Activated T-cell treated with anti-CD3 and anti-CD28 coated beads, Interleukin-2, amount 50 U/mL, for 48 hours (primary cell): ENCODE results near the gene MOB3B.

Experiments used
- DNase-seq, 2 experiments: peaks; one replicate each; pipeline ENCODE4 v3.0.0-alpha.2; 2020

Gene MOB3B

GRCh38 chr9:27529316-27530278 is at the start of gene MOB3B:
TSS of gene MOB3B (minus strand) at chr9:27529814. CDS start at chr9:27455550, 74,264 bp downstream.
- DNase-seq, result peak; percentile 86 to 88

GRCh38 chr9:27573634-27574590 is 44.3 kb upstream of the MOB3B start:
- peak; percentile 92 to 93 for DNase-seq

- peak; percentile 86 to 91 for DNase-seq
Observed at GRCh38 chr9:27572918-27573633, 43.5 kb upstream of the MOB3B start, which contains the start of gene C9orf72. TSS of gene C9orf72 (minus strand) at chr9:27573481. CDS start at chr9:27567120, 6,361 bp downstream.

GRCh38 chr9:27572566-27572917 is 42.9 kb upstream of the MOB3B start:
- no peak for DNase-seq

GRCh38 chr9:27572061-27572460 is 42.4 kb upstream of the MOB3B start:
- no peak for DNase-seq

GRCh38 chr9:27571011-27571410 is 41.4 kb upstream of the MOB3B start:
- no peak for DNase-seq

- no peak for DNase-seq
Observed at GRCh38 chr9:27569406-27569805, 39.8 kb upstream of the MOB3B start.

- DNase-seq, result no peak
Observed at GRCh38 chr9:27566118-27566517, 36.5 kb upstream of the MOB3B start.

- no peak for DNase-seq
Observed at GRCh38 chr9:27565696-27566095, 36.1 kb upstream of the MOB3B start.

- no peak for DNase-seq
Observed at GRCh38 chr9:27564670-27565069, 35.1 kb upstream of the MOB3B start.

GRCh38 chr9:27563738-27564430 is 34.3 kb upstream of the MOB3B start:
- DNase-seq, result no peak

GRCh38 chr9:27561685-27562084 is 32.1 kb upstream of the MOB3B start:
- no peak for DNase-seq

GRCh38 chr9:27560457-27560856 is 30.8 kb upstream of the MOB3B start:
- no peak for DNase-seq

- DNase-seq, result no peak
Observed at GRCh38 chr9:27558307-27558706, 28.7 kb upstream of the MOB3B start.

GRCh38 chr9:27556470-27556869 is 26.9 kb upstream of the MOB3B start:
- DNase-seq, result no peak

- DNase-seq, result no peak
Observed at GRCh38 chr9:27554712-27555111, 25.1 kb upstream of the MOB3B start.

- DNase-seq, result no peak
Observed at GRCh38 chr9:27549196-27549755, 19.7 kb upstream of the MOB3B start.

GRCh38 chr9:27548055-27548741 is 18.6 kb upstream of the MOB3B start:
- DNase-seq, result no peak

- DNase-seq, result no peak
Observed at GRCh38 chr9:27545471-27545870, 15.9 kb upstream of the MOB3B start.

GRCh38 chr9:27542508-27542907 is 12.9 kb upstream of the MOB3B start:
- DNase-seq, result no peak

GRCh38 chr9:27541740-27542139 is 12.1 kb upstream of the MOB3B start:
- DNase-seq, result no peak
